Astrocyte (in vitro differentiated cells and primary cell): Measurements from ENCODE around the gene VENTX. TPM values are rescaled to one million over a fixed set of nuclear protein-coding genes. Genes with fewer than 3 reads are reported as not detected.

Experiments used
- DNase-seq: peaks from one replicate; pipeline ENCODE4 v3.0.0-alpha.2; 2010; ENCODE audit warnings: low read depth
- FAIRE-seq: peaks from 2 replicates; lab custom pipeline; 2011; peaks lifted over from hg19 to GRCh38; lab: Jason Lieb, UNC
- H2AFZ ChIP-seq: 2 replicates; pipeline ENCODE4 v1.6.0; 2012; ENCODE audit warnings: low read depth, low read length, inconsistent platforms
- H3K27ac ChIP-seq: 2 replicates; pipeline ENCODE4 v1.5.1; 2011; ENCODE audit warnings: low read depth, low read length, inconsistent platforms
- H3K27me3 ChIP-seq: 2 replicates; pipeline ENCODE4 v1.6.0; 2011; ENCODE audit warnings: low read length, inconsistent platforms; ENCODE audit not compliant: insufficient read depth
- H3K36me3 ChIP-seq: 2 replicates; pipeline ENCODE4 v1.5.1; 2011; ENCODE audit warnings: low read length, inconsistent platforms; ENCODE audit not compliant: insufficient read depth
- H3K4me1 ChIP-seq: 2 replicates; pipeline ENCODE4 v1.5.1; 2011; ENCODE audit warnings: low read length, inconsistent platforms; ENCODE audit not compliant: insufficient read depth
- H3K4me2 ChIP-seq: 2 replicates; pipeline ENCODE4 v1.6.0; 2012; ENCODE audit warnings: low read length, inconsistent platforms
- H3K4me3 ChIP-seq: 2 replicates; pipeline ENCODE4 v1.5.1; 2011; ENCODE audit warnings: low read depth, mild to moderate bottlenecking, low read length, inconsistent platforms; ENCODE audit not compliant: insufficient read depth
- H3K79me2 ChIP-seq: 2 replicates; pipeline ENCODE4 v1.6.0; 2012; ENCODE audit warnings: mild to moderate bottlenecking, low read length, inconsistent platforms; ENCODE audit not compliant: insufficient read depth
- H3K9ac ChIP-seq: 2 replicates; pipeline ENCODE4 v1.6.0; 2012; ENCODE audit warnings: mild to moderate bottlenecking, low read length, inconsistent platforms
- H3K9me3 ChIP-seq: 2 replicates; pipeline ENCODE4 v1.5.1; 2012; ENCODE audit warnings: low read depth, mild to moderate bottlenecking, low read length, inconsistent platforms; ENCODE audit not compliant: insufficient read depth
- H4K20me1 ChIP-seq: 2 replicates; pipeline ENCODE4 v1.6.0; 2012; ENCODE audit warnings: low read length, inconsistent platforms; ENCODE audit not compliant: insufficient read depth
- H3K27ac Mint-ChIP-seq: one replicate; pipeline ENCODE4 v1.8.0; 2021; ENCODE audit warnings: mild to moderate bottlenecking, mixed read lengths; ENCODE audit not compliant: unreplicated experiment
- H3K27me3 Mint-ChIP-seq: one replicate; pipeline ENCODE4 v1.8.0; 2021; ENCODE audit warnings: low read depth, mixed read lengths; ENCODE audit not compliant: unreplicated experiment
- H3K36me3 Mint-ChIP-seq: one replicate; pipeline ENCODE4 v1.8.0; 2021; ENCODE audit warnings: low read depth, mixed read lengths; ENCODE audit not compliant: unreplicated experiment
- H3K4me1 Mint-ChIP-seq: one replicate; pipeline ENCODE4 v1.8.0; 2021; ENCODE audit warnings: low read depth, mixed read lengths; ENCODE audit not compliant: unreplicated experiment
- H3K4me3 Mint-ChIP-seq: one replicate; pipeline ENCODE4 v1.8.0; 2021; ENCODE audit warnings: mild to moderate bottlenecking, moderate library complexity, mixed read lengths; ENCODE audit not compliant: unreplicated experiment
- H3K9me3 Mint-ChIP-seq: one replicate; pipeline ENCODE4 v1.8.0; 2021; ENCODE audit warnings: mild to moderate bottlenecking, mixed read lengths; ENCODE audit not compliant: unreplicated experiment
- CTCF ChIP-seq: IDR thresholded peaks from 2 replicates; pipeline ENCODE4 v1.5.1; 2011; ENCODE audit warnings: low read depth, mild to moderate bottlenecking, inconsistent platforms, low read length, moderate library complexity; ENCODE audit not compliant: insufficient read depth
- EZH2 ChIP-seq: IDR thresholded peaks from 2 replicates; pipeline ENCODE4 v1.6.1; 2012; ENCODE audit warnings: mild to moderate bottlenecking, low read length, inconsistent platforms; ENCODE audit not compliant: insufficient read depth
- total RNA-seq: library from RNA; stranded (reverse); gene quantifications from 2 replicates; pipeline ENCODE4 v1.2.1, GENCODE V29; 2021

VENTX gene
- total RNA-seq, 1 donor from 2014 or later: 0.11 TPM

DNA sequence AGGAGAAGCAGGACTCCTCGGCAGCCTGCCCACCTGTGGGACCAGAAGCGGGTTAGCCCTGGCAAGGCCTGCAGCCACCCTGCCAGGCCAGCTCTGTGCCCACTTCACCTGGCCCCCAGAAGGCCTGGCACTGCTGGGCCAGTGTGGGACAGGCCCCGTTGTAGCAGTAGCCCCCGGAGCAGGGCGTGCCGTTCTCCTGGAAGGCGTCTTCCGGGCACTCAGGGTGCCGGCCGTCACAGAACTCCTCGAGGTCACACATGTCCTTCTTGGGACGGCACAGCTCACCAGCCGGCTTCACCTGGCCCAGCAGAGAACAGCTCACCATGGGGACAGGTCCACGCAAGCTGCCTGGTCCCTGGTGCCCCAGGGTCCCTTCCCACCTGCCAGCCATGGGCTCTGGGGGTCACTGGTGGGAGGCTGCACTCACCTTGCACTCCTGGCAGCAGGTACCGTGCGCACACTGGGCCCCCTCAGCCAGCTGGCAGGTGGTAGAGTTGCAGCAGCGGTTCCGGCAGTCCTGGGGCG is 33.2 kb downstream of the VENTX start:
- FAIRE-seq: no peak
- Histone ChIP-seq H3K4me3 (no peak overlapping the region), H3K79me2 (no peaks in the 10 kb centered on the region), H3K36me3 (no peaks in the 10 kb centered on the region), H3K4me2 (no peak overlapping the region), H2AFZ (no peak overlapping the region), H3K27ac (no peak overlapping the region), H3K27me3 (peaks cover 1% of the 10 kb centered on the region), H3K9ac (no peak overlapping the region), H4K20me1 (peaks cover 1% of the 10 kb centered on the region), H3K4me1 (peaks cover 6% of the 10 kb centered on the region), H3K9me3 (no peaks in the 10 kb centered on the region)
- no peak overlapping the region for H3K27ac Mint-ChIP-seq
- H3K27me3 Mint-ChIP-seq: peaks cover 6% of the 10 kb centered on the region
- no peak overlapping the region for H3K4me3 Mint-ChIP-seq
- TF ChIP-seq CTCF: no peak
- no peak for TF ChIP-seq EZH2
- no peaks in the 10 kb centered on the region for H3K4me1 Mint-ChIP-seq
- no peak for DNase-seq
- H3K36me3 Mint-ChIP-seq: no peaks in the 10 kb centered on the region
- H3K9me3 Mint-ChIP-seq: no peaks in the 10 kb centered on the region

GRCh38 chr10:133271521-133272300 is 34.1 kb downstream of the VENTX start:
- H3K36me3 ChIP-seq: no peaks in the 10 kb centered on the region
- H3K4me1 ChIP-seq: peaks cover 6% of the 10 kb centered on the region
- H3K4me2 ChIP-seq: no peak overlapping the region
- Mint-ChIP-seq H3K4me1 (no peaks in the 10 kb centered on the region), H3K27me3 (peaks cover 4% of the 10 kb centered on the region), H3K4me3 (no peak overlapping the region), H3K27ac (no peak overlapping the region), H3K9me3 (no peaks in the 10 kb centered on the region), H3K36me3 (no peaks in the 10 kb centered on the region)
- FAIRE-seq: no peak
- TF ChIP-seq CTCF (no peak), EZH2 (no peak)
- H3K27ac ChIP-seq: no peak overlapping the region
- peaks cover 5% of the 10 kb centered on the region for H4K20me1 ChIP-seq
- H3K9me3 ChIP-seq: no peaks in the 10 kb centered on the region
- no peak for DNase-seq
- no peaks in the 10 kb centered on the region for H3K79me2 ChIP-seq
- no peak overlapping the region for H2AFZ ChIP-seq
- H3K27me3 ChIP-seq: peaks cover 3% of the 10 kb centered on the region
- H3K9ac ChIP-seq: no peak overlapping the region
- H3K4me3 ChIP-seq: no peak overlapping the region
